ENCODE measurements around the gene FAM151A.

Gene FAM151A

DNA sequence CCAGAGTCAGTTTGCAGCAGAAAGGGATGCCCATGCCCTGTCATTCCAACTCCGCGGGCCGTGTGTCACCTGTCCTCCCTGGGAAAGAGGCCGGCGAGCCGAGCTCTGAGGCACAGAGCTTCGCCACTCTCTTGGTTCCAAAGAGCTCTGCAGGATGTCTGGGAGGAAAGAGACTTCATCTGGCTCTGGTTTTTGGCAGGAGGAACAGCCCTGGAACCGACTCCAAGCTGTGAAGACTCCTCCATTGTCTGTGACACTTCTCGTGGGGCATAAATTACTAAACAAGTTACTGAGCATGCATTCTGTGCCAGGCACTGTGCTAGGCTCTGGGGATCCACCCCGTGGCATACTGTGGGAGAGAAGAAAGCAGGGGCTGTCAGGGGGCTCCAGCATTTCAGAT, 3.9 kb upstream of the FAM151A start:
- no peak overlapping the region for H3K4me3 ChIP-seq (replicated peaks; ENCODE audit: low read depth, low read length)
- H3K27me3 ChIP-seq (replicated peaks; ENCODE audit: control insufficient read depth, insufficient read depth, low read length): no peaks in the 10 kb centered on the region
- no peak for DNase-seq (ENCODE audit: extremely low read depth, insufficient read length)
- TF ChIP-seq, protein P1, sequence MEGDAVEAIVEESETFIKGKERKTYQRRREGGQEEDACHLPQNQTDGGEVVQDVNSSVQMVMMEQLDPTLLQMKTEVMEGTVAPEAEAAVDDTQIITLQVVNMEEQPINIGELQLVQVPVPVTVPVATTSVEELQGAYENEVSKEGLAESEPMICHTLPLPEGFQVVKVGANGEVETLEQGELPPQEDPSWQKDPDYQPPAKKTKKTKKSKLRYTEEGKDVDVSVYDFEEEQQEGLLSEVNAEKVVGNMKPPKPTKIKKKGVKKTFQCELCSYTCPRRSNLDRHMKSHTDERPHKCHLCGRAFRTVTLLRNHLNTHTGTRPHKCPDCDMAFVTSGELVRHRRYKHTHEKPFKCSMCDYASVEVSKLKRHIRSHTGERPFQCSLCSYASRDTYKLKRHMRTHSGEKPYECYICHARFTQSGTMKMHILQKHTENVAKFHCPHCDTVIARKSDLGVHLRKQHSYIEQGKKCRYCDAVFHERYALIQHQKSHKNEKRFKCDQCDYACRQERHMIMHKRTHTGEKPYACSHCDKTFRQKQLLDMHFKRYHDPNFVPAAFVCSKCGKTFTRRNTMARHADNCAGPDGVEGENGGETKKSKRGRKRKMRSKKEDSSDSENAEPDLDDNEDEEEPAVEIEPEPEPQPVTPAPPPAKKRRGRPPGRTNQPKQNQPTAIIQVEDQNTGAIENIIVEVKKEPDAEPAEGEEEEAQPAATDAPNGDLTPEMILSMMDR (IDR thresholded peaks at IDR 0.05; ENCODE audit: insufficient read depth, low read length, poor library complexity, severe bottlenecking): no peak
- H3K36me3 ChIP-seq (ENCODE audit: control insufficient read depth, insufficient read depth, low read length): no peaks in the 10 kb centered on the region

DNA sequence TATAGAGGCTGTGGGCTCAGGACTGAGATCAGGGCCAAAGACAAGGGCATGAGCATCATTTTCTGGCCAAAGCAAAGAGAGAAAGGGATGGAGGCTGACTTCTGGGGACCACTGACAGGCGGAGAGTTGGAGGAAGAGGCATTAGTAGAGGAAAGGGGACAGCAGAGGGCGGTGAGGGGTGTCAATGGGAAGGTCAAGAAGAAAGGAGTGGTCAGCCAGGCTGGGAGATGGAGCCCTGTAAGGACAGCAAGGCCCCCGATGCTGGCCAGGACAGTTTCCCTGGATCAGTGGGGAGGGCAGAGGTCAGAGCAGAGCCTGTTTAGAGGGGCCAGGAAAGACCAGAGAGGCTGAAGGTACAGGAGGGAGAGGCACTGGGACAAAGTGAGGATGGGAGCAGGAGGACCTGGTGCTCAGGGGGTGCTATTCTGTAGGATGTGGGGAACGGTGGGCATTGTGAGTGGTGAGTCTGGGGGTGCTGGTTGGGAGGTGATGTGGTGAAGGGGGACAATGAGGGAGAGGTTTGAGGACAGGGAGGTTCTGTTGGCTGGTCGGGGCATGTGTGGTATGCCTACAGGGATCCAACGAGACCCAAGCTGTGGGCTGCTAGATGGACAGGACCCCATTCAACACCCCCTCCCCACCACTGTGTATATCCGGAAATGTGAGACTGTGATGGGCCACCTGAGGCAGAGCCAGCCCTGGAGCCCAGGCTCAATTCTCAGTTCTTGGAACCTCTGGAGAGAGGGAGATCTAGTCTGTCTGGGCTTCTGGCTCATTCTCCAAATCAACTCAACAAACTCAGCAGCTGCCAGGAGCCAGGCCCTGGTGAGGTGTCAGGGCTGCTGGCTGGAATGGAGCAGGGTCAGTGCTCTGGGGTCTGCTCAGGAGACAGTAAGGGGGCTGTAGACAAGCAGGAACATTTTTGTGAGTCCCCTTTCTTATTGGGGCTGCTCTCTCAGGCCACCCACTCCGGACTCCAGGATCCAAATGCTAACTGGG, 1.4 kb upstream of the FAM151A start:
- H3K36me3 ChIP-seq (ENCODE audit: control insufficient read depth, insufficient read depth, low read length): no peaks in the 10 kb centered on the region
- TF ChIP-seq, protein P1 (IDR thresholded peaks at IDR 0.05; ENCODE audit: insufficient read depth, low read length, poor library complexity, severe bottlenecking): no peak
- no peaks in the 10 kb centered on the region for H3K27me3 ChIP-seq (replicated peaks; ENCODE audit: control insufficient read depth, insufficient read depth, low read length)
- DNase-seq (ENCODE audit: extremely low read depth, insufficient read length): no peak
- no peak overlapping the region for H3K4me3 ChIP-seq (replicated peaks; ENCODE audit: low read depth, low read length)

DNA sequence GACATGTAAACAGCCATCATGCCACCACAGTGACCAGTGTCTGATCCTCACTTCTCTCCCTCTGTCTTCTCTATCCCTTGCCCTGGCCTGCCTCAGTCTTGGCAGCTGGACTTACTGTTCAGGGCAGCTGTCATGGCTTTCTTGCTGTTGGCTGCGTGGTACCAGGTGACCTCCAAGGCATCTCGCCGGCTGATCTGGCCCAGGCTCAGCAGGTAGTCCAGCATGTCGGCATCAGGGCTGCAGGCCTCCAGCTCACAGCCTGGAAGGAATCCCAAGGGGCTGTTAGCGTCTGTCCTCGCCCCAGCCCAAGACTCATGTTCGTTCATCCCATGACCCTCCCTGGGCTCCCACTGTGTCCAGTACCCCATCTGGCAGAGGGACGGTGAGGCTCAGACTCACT, 3.6 kb downstream of the FAM151A start:
- no peak for DNase-seq (ENCODE audit: extremely low read depth, insufficient read length)
- Histone ChIP-seq H3K36me3 (ENCODE audit: control insufficient read depth, insufficient read depth, low read length) (no peaks in the 10 kb centered on the region), H3K27me3 (replicated peaks; ENCODE audit: control insufficient read depth, insufficient read depth, low read length) (no peaks in the 10 kb centered on the region), H3K4me3 (replicated peaks; ENCODE audit: low read depth, low read length) (no peak overlapping the region)
- TF ChIP-seq, protein P1 (IDR thresholded peaks at IDR 0.05; ENCODE audit: insufficient read depth, low read length, poor library complexity, severe bottlenecking): no peak

DNA sequence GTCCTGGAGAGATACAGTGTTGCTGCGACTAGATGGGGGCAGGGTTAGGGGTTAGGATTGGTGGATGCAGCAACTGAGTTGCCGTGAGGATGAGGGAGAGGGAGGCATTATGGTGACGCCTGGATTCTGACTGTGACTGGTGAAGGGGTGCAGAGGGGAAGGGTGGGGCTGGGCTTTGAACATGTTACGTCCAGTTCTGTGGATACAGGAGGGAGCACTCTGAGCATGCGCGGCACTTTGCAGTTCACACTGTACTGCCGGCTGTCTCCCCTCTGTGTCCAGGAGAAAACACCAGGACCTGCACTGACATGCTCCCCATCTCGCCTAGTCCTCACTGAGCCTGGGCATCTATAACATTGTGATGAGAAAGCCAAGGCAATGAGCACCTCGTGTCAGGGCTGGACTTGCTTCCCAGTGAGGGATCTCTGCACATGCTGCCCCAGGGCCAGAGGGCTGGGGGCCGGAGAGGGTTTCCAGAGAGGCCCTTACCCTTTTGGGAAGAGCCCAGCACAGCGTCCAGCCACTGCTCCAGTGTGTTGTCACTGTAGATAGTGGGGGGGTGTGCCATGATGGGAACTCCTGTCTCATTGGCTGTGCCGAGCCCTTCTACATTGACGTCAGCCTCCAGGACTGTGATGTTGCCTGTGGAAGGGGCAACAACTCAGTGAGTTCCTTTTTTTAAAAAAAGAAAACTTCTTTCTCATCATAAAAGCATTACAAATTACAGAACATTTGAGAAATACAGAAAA, 7.6 kb downstream of the FAM151A start:
- no peaks in the 10 kb centered on the region for H3K36me3 ChIP-seq (ENCODE audit: control insufficient read depth, insufficient read depth, low read length)
- no peak for DNase-seq (ENCODE audit: extremely low read depth, insufficient read length)
- TF ChIP-seq, protein P1 (IDR thresholded peaks at IDR 0.05; ENCODE audit: insufficient read depth, low read length, poor library complexity, severe bottlenecking): no peak
- H3K27me3 ChIP-seq (replicated peaks; ENCODE audit: control insufficient read depth, insufficient read depth, low read length): no peaks in the 10 kb centered on the region
- H3K4me3 ChIP-seq (replicated peaks; ENCODE audit: low read depth, low read length): no peak overlapping the region

DNA sequence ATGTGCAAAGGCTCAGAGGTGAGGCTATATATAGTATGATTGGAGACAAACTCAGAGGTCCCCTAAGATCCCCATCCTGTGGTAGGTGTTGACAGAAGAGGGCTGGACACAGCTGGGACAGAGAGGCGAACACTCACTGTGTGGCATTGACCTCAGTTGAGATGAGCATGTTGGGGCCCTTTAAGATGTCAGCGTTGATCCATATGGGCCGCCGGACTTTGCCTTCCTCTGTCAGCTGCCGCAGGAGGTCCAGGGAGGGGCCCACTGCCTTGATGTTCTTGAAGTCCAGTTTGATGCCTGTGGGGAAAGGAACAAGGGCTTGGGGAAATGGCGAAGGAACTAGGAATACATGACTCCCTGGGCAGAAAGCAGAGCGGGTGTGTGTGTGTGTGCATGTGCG, 8.8 kb downstream of the FAM151A start:
- TF ChIP-seq, protein P1 (IDR thresholded peaks at IDR 0.05; ENCODE audit: insufficient read depth, low read length, poor library complexity, severe bottlenecking): no peak
- no peak overlapping the region for H3K4me3 ChIP-seq (replicated peaks; ENCODE audit: low read depth, low read length)
- H3K27me3 ChIP-seq (replicated peaks; ENCODE audit: control insufficient read depth, insufficient read depth, low read length): no peaks in the 10 kb centered on the region
- H3K36me3 ChIP-seq (ENCODE audit: control insufficient read depth, insufficient read depth, low read length): no peaks in the 10 kb centered on the region
- DNase-seq (ENCODE audit: extremely low read depth, insufficient read length): no peak
